ENCODE results near the gene ZP1.

The ZP1 gene

DNA sequence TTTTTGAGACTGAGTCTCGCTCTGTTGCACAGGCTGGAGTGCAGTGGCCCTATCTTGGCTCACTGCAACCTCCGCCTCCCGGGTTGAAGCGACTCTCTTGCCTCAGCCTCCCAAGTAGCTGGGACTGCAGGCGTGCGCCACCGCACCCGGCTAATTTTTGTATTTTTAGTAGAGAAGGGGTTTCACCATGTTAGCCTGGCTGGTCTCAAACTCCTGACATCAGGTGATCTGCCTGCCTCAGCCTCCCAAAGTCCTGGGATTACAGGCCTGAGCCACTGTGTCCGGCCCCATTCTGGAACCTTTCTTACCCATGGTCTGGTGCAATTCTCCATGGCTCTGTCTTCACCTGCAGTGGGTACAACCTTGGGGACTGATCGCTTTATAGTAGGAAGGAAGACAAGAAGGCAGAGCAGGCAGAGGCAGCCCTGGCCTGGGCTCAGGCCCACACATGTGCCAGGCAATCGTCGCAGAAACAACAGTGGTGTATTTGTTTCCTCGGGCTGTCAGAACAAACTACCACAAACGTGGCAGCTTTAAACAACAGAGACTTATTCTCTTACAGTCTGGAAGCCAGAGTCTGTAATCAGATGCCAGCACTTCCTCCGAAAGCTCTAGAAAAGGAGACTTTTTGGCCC lies 7.6 kb upstream of the ZP1 start:
- DNase-seq (ENCODE audit: low read depth) = no peak

DNA sequence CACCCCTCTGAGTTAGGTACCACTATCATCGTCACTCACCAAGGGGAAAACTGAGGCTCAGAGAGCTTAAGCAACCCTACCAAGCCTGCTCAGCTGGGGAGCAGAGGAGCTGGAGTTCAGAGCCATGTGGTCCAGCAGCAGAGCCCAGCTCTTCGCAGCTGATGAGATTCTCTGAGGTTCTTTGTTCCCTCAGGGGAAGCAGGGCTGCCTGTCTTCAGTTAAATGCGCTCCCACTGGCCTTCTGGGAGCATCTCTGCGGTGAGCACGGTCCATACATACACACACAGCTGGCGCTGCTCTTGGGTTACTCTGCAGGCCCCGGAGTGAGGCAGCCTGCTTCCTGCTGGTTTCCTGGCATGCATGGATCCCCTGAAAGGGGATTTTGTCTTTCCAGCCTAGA lies 6.4 kb upstream of the ZP1 start:
- DNase-seq (ENCODE audit: low read depth) = no peak

DNA sequence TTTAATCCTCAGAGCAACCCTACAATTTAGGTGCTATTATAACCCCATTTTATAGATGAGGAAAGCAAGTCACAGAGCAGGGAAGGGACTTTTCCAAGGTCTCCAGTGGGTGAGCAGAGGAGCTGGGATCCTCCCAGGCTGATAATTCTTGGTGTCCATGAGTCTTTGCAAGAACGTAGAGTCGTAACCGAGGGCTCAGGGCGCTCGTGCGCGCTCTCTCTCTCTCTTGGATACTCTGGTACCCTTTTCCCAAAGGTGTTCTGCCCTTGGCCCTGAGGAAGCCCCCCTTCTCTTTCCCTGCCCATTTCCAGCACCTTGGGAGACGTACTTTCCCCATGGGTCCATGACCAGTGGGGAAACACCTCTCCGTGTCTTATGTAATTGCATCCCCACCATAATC lies 5.2 kb upstream of the ZP1 start:
- no peak for DNase-seq (ENCODE audit: low read depth)

DNA sequence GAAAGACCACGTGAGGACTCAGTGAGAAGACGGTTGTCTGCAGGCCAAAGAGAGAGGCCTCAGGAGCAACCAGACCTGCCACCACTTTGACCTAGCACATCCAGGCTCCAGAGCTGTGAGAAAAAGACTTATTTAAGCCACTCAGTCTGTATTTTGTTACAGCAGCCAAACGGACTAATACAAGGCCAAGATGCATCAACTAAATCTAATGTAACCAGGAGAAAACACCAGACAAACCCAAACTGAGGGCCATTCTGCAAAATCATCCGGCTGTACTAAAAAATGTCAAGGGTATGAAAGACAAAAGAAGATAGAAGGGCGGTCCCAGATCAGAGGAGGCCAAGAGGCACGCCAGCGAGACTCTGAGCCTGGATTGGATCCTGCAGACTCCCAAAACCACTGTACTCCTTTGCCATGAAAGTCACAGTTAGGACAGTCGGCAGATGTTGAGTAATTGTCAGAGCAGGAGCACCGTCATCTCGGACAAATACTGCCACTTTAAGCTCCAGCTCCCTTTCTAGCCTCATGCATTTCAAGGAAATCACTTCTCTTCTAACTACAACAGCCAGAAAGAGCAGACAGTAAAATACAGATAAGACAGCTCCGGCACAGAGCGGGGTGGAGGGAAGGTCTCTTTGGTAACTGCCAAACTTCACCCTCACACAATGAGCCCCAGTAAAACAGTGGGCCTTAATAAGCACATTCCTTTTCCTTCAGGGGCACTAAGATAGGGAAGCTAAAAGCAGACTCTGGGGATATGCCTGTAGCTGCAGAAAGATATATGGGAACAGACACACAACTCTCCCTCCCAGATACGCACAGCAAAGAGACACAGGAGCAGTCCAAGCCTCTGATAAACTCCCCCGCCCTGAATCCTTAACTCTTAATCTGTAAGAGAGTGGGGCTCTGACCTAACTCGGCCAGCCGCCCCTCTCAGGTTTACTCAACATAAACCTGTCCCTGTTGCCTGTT lies 3.5 kb upstream of the ZP1 start:
- DNase-seq (ENCODE audit: low read depth) = no peak

DNA sequence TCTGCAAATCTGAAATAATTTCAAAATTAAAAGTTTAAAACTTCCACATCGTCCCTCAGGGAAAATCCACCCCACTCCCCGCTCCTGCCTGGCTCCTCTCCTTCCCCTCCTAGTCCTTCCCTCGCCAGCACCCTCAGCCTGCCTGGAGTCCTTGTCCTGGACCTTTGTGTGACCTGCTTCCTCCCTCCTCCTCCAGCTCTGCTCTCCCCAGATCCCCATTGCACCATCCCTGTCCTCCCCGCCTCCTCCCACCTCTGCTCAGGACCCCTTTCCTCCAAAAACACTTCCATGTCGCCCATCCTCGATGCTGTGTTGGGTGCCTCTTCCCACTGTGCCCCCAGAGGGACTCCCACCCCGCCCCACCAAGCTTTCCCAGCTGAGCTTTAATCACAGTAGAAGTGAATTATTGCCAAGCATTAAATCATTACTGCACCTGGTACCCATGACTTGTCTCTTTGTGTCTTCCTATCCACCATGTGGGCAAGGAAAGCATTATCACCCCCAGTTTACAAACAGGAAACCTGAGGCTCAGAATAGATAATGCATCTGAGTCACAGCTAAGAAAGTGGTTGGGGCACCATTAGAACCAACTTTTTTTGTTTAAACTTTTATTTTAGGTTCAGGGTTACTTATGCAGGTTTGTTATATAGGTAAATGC lies 2.4 kb upstream of the ZP1 start:
- no peak for DNase-seq (ENCODE audit: low read depth)

DNA sequence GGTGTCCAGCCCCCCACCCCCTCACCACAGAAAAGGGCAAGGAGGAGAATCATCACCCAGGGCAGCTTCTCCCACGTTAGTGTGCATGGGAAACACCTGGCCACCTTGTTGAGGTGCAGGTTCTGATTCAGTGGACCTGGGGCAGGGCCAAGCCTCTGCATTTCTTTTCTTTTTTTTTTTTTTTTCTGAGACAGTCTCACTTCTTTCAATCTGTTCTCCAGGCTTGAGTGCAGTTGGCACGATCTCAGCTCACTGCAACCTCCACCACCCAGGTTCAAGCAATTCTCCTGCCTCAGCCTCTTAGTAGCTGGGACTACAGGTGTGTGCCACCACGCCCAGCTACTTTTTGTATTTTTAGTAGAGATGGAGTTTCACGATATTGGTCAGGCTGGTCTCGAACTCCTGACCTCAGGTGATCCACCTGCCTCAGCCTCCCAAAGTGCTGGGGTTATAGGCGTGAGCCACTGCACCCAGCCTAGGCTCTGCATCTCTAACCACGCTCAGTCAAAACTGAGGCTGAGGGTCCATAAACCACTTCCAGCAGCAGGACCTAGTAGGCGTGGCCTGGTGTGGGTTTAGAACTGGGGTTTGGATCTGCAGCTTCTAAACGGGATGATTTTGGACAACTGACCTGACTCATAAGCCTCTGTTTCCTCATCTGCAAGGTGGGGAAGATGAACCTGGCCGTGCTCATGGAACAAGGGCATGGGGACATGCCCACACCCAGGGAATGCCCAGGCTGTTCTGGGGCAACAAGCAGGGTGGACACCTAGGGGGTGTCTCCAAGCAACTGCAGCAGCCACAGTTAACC lies 734 bp downstream of the ZP1 start:
- DNase-seq (ENCODE audit: low read depth) = no peak

DNA sequence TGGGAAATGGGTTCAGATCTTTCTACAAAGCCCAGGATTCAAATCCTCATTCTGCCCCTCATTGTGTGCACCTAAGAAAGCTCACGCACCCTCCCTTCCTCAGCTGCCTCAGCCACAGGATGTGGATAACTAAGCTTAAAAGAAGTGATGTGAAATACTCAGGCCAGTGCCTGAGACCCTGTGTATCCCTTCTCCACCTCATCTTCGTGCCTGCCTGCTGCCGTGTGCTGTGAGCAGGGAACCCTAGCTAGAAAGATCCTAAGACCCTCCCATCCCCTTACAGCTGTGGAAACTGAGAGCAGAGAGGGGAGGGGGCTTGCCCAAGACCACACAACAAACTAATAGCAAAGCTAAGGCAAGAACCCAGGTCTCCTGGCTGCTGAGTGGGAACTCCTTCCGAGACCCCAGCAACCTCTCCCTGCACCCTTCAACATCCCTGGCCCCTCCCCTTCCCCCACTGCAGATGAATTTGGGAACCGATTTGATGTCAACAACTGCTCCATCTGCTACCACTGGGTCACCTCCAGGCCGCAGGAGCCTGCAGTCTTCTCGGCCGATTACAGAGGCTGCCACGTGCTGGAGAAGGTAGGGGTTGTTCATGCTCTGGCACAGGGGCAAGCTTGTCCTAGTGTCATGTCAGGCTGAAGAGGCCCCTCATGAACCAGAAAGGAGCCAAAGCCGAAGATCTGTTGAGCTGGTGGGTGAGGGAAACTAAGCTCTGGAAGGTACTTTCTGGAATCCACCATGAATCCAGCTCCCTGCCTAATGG lies 1.5 kb downstream of the ZP1 start:
- no peak for DNase-seq (ENCODE audit: low read depth)

DNA sequence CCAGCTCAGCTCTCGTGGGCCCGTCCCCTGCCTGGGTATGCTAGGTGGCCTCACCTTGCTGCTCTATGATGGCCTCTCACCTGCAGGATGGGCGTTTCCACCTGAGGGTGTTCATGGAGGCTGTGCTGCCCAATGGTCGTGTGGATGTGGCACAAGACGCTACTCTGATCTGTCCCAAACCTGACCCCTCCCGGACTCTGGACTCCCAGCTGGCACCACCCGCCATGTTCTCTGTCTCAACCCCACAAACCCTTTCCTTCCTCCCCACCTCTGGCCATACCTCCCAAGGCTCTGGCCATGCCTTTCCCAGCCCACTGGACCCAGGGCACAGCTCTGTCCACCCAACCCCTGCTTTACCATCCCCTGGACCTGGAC lies 2.1 kb downstream of the ZP1 start:
- no peak for DNase-seq (ENCODE audit: low read depth)

DNA sequence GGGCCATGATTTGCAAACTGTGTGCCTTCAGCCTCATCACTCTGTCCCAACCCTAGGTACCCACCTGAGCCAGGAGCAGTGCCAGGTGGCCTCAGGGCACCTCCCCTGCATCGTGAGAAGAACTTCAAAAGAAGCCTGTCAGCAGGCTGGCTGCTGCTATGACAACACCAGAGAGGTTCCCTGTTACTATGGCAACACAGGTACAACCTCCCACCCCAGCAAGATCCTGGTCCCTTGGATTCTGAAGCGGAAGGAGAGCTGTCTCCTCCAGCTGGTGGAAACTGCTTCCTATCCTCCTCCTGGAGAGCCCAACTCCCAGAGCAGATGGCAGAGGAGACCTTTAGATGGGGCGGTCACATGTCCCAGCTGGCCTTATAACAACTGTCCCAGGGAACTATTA lies 2.9 kb downstream of the ZP1 start:
- DNase-seq (ENCODE audit: low read depth) = no peak

DNA sequence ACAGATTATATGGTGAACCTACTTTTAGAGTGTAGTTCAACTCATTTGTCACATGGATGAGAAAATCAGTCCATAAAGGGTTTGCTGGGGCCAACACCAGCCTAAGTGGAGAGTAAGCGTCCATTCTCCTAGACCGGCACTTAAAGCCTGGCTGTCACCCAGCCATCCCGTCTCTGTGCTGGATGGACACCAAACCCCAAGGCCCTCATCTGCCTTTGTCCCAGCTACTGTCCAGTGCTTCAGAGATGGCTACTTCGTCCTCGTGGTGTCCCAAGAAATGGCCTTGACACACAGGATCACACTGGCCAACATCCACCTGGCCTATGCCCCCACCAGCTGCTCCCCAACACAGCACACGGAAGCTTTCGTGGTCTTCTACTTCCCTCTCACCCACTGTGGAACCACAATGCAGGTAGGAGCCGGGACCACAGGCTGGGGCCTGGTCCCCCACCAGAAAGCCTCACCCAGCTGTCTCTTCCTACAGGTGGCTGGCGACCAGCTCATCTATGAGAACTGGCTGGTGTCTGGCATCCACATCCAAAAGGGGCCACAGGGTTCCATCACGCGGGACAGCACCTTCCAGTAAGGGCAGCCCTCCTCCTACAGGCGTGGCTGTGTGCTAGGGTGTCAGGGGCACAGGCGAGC lies 3.5 kb downstream of the ZP1 start:
- no peak for DNase-seq (ENCODE audit: low read depth)

DNA sequence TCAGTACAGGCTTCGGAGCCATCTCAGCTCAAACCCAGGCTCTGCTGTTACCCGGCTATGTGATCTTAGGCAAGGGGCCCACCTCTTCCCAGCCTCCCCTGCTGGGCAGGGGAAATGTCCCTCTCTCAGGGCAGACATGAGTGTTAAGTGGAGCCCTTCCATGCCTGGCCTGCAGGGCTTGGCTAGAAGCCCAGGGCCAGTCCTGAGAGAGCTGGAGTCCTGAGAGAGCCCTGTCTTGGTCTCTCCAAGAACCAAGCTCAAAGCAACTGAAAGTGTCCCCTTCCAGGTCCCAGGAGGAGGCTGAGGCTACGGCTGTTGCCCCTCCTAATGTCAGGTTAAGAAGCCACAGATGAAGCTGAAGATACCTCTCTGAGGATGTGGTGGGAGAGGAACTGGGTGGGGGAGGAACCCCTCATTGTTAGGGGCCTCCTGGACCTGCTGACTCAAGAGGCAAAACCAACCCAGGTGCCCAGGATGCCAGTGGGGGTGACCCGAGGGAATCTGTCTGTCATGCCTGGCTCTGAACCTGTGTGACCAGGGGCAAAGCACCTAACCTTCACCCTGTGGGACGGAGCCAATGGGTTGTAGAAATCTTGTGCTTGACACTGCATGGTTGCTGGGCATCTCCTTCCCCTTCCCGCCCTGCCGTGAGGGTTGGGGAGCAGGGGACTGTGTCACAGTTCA lies 4.2 kb downstream of the ZP1 start:
- DNase-seq (ENCODE audit: low read depth) = no peak

DNA sequence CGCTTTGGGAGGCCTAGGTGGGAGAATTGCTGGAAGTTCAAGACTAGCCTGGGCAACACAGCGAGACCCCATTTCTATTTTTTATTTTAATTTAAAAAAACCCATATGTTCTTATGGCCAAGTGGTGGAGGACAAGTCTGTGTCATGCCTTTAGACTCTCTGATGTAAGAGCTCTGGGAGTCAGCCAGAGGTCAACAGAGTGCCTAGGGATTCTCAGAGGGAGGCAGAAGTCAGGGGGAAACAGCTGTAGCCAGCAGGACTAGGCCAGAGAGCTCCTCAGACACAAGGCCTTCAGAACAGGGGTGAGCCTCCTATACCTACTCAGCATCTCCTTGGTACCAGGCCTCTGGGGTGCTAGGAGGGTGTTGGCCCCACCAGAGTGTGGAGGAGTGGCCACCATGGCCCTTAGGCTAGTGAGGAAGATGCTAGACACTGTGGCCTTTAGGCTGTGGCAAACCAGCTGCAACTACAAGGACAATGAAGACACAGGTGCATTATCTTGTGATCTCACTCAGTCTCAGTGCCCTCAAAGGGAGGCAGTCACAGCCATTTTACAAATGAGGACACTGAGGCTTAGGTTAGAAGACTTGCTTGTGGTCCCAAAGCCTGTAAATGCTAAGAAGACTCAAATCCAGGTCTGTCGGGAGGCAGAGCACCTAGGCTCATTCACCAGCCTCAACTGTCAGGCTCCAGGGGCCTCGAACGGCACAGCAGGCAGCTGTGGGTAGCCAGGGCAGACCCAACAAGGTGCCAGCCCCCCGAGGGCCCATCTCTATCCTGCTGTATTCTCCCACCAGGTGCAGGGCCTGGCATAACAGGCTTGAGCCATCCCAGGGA lies 5.0 kb downstream of the ZP1 start:
- DNase-seq (ENCODE audit: low read depth) = no peak

DNA sequence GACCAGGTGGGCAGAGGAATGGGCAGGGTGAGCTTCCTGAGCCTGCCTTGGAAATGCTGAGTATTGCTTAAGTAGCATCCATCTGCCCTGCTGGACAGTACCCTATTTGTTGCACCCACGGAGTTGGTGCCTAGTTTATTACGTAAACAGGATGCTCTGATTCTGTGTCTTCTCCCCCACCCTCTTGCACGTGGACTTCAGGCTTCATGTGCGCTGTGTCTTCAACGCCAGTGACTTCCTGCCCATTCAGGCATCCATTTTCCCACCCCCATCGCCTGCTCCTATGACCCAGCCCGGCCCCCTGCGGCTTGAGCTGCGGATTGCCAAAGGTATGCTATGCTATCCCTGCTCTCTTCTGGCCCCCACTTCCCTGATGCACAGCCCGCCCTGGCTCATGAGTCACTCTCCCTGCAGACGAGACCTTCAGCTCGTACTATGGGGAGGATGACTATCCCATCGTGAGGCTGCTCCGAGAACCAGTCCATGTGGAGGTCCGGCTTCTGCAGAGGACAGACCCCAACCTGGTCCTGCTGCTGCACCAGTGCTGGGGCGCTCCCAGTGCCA lies 5.7 kb downstream of the ZP1 start:
- DNase-seq (ENCODE audit: low read depth) = no peak

DNA sequence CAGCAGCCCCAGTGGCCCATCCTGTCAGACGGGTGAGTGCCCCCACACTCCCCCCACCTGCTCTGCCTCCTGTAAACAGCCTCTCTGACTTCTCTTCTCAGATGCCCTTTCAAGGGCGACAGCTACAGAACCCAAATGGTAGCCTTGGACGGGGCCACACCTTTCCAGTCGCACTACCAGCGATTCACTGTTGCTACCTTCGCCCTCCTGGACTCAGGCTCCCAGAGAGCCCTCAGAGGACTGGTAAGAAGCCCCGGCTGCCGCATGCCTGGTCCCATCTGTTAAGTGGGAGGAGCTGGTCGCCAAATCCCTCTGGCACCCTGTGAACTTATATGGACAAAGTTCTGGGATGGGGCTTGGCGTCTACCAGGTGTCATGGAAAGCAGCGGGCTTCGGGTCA lies 6.2 kb downstream of the ZP1 start:
- DNase-seq (ENCODE audit: low read depth) = no peak

DNA sequence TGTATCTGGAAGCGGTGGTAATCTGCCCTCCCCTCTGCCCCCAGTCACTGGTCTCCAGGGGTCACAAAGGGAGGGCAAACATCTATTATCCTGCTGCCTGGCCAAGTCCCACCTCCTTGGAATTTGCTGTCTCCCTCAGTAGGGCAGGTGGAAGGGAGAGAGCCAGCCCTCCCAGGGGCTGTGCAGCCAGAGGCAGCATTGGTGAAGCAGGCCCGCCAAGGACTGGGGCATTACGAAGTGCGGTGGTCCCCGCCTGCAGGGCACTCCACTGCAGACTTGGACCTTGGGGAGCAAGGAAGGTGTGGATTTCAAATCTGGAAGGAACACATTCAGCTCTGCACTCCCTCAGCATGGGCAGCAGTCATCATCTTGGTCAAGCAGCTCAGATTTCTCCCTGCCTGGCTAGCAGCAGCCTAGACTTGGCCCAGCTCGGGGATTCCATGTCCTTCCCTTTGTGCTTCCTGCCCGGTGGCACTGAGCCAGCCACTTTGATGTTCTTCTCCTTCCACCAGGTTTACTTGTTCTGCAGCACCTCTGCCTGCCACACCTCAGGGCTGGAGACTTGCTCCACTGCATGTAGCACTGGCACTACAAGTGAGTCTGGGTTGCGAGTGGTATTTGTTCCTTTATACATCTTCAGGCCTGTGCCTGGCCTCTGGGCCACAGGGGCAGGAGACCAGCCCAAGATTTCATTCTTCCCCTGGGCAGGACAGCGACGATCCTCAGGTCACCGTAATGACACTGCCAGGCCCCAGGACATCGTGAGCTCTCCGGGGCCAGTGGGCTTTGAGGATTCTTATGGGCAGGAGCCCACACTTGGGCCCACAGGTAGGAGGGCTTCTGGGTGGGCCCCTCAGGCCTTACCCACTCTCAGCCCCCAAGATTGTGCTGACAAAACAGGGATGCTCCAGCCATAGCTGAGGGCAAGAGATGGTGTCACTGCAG lies 7.4 kb downstream of the ZP1 start:
- DNase-seq (ENCODE audit: low read depth) = no peak

DNA sequence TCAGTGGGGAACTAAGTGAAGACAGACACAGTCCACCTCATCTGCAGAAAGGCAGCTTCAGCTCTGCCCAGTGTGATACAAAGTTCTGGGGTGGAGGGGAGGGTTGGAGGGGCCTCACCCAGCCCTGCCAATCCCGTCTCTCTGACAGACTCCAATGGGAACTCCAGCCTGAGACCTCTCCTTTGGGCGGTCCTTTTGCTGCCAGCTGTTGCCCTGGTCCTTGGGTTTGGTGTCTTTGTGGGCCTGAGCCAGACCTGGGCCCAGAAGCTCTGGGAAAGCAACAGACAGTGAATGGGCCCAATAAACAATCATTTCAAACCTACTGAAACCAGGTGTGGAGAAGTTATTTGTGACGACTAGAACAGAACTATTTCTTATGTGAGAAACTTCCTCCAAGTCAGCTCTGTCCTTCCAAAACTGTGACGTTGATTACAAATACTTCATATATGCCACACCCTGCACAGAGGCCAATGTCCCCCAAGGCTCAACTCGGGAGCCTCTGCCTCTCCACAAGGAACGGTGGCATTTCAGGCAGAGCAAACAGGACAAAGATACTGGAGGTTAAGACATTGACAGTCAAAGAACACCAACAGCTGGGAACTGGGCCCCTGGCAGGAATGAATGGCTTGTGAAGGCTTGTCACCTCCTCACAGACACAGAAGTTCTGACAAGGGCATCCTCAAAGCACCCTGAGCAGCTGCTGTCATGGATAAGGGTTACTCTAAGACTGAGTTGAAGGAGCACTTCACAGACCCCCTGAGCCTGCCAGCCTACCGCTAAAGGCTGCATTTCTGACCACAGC lies 8.2 kb downstream of the ZP1 start:
- DNase-seq (ENCODE audit: low read depth) = no peak

DNA sequence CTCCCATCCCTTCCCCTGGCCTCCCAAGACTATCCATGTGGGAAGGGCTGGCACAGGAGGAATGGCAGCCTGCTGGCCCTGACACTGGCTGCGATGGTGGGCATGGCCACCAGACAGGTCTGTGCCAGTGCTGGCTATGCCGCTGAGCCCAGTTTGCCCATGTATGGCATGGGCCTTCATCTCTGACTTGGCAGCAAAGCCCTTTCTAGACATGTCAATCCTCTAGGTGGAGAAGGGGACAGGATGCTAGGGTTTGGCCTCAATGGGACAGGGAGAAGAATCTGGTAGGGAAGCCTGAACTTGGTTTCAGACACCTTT lies 8.8 kb downstream of the ZP1 start:
- DNase-seq (ENCODE audit: low read depth) = no peak
